ENCODE data around the gene HCK.

DNA sequence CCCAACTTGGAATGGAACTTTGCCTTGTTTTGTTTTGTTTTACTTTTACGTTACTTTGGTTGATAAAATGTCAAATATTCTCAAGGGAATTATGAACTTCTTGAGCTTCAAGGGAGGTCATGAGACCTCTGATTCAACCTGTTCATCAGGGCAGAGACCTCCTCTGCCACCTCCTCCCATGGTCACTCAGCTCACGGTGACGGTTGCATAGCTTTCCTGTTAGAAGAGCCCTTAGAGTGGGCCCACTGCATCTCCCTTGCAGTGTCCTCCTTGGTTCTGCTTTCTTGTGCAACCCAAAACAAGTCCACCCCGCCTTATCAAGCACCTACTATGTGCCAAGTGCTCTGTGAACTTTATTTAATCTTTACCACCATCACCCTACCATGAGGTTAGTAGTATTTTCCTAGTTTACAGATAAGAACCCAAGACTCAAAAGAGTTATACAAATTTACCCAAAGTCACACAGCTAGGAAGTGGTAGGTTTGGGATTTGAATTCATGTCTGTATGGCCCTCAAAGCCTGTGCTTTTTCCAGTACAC, 72.9 kb downstream of the HCK start:
- TF ChIP-seq CTCF (IDR thresholded peaks at IDR 0.05) (no peak), POLR2A (IDR thresholded peaks at IDR 0.05) (no peak)

All from ovary (tissue), 3 donors.